ENCODE results near the gene TBC1D22A.

TBC1D22A gene

GRCh38 chr22:46958191-46958590, 195.7 kb downstream of the TBC1D22A start:
- Histone ChIP-seq H4K5ac (ENCODE audit: low read length) (no peak overlapping the region), H4K8ac (ENCODE audit: low read depth, low read length) (no peak overlapping the region), H3K23ac (ENCODE audit: low read length) (peak overlapping the region; percentile 37), H3K4ac (ENCODE audit: low read depth, low read length) (no peak overlapping the region), H3K27ac (ENCODE audit: low read depth, low read length) (no peak overlapping the region), H3K18ac (ENCODE audit: low read length) (no peak overlapping the region), H3K4me3 (ENCODE audit: low read length) (no peak overlapping the region), H3K79me1 (ENCODE audit: low read length) (no peaks in the 10 kb centered on the region), H3K56ac (ENCODE audit: low read length) (no peak overlapping the region), H2BK120ac (ENCODE audit: low read depth, low read length) (no peak overlapping the region), H2BK5ac (ENCODE audit: low read length) (no peak overlapping the region), H2AK5ac (ENCODE audit: low read length) (no peak overlapping the region), H3K4me1 (ENCODE audit: control insufficient read depth, low read depth, low read length) (no peaks in the 10 kb centered on the region), H2BK15ac (replicated peaks; ENCODE audit: low read depth) (no peak overlapping the region), H3K27me3 (ENCODE audit: insufficient read depth, low read length, poor library complexity) (no peaks in the 10 kb centered on the region), H3K4me2 (ENCODE audit: low read length) (no peak overlapping the region), H3K79me2 (ENCODE audit: control insufficient read depth, insufficient read depth, low read length) (no peaks in the 10 kb centered on the region), H3K36me3 (ENCODE audit: control insufficient read depth, insufficient read depth, low read length) (no peaks in the 10 kb centered on the region), H3K9ac (ENCODE audit: low read length) (no peak overlapping the region)
- DNase-seq, result no peak
- no CpG with 5 or more reads among the region's 10 CpGs for WGBS (ENCODE audit: extremely low coverage, insufficient coverage, low lambda C conversion rate)

- no peaks in the 10 kb centered on the region for H3K79me2 ChIP-seq (ENCODE audit: control insufficient read depth, insufficient read depth, low read length)
- no peak overlapping the region for H3K4me3 ChIP-seq (ENCODE audit: low read length)
- H2AK5ac ChIP-seq (ENCODE audit: low read length), result no peak overlapping the region
- H4K8ac ChIP-seq (ENCODE audit: low read depth, low read length), result no peak overlapping the region
- no peaks in the 10 kb centered on the region for H3K36me3 ChIP-seq (ENCODE audit: control insufficient read depth, insufficient read depth, low read length)
- no peak overlapping the region for H3K4me2 ChIP-seq (ENCODE audit: low read length)
- no peak overlapping the region for H3K23ac ChIP-seq (ENCODE audit: low read length)
- no peak overlapping the region for H3K9ac ChIP-seq (ENCODE audit: low read length)
- WGBS (ENCODE audit: extremely low coverage, insufficient coverage, low lambda C conversion rate), result no CpG with 5 or more reads among the region's 10 CpGs
- H2BK15ac ChIP-seq (replicated peaks; ENCODE audit: low read depth), result no peak overlapping the region
- no peak overlapping the region for H3K56ac ChIP-seq (ENCODE audit: low read length)
- no peak overlapping the region for H3K4ac ChIP-seq (ENCODE audit: low read depth, low read length)
- DNase-seq, result no peak
- H3K27me3 ChIP-seq (ENCODE audit: insufficient read depth, low read length, poor library complexity), result no peaks in the 10 kb centered on the region
- no peaks in the 10 kb centered on the region for H3K4me1 ChIP-seq (ENCODE audit: control insufficient read depth, low read depth, low read length)
- no peak overlapping the region for H2BK5ac ChIP-seq (ENCODE audit: low read length)
- H3K79me1 ChIP-seq (ENCODE audit: low read length), result no peaks in the 10 kb centered on the region
- H4K5ac ChIP-seq (ENCODE audit: low read length), result no peak overlapping the region
- no peak overlapping the region for H2BK120ac ChIP-seq (ENCODE audit: low read depth, low read length)
- no peak overlapping the region for H3K27ac ChIP-seq (ENCODE audit: low read depth, low read length)
- H3K18ac ChIP-seq (ENCODE audit: low read length), result no peak overlapping the region
These were observed 196.2 kb downstream of the TBC1D22A start for GRCh38 chr22:46958658-46959057.

GRCh38 chr22:46959369-46959768, 196.9 kb downstream of the TBC1D22A start:
- no peak overlapping the region for H3K4me2 ChIP-seq (ENCODE audit: low read length)
- no peaks in the 10 kb centered on the region for H3K27me3 ChIP-seq (ENCODE audit: insufficient read depth, low read length, poor library complexity)
- no peak overlapping the region for H3K27ac ChIP-seq (ENCODE audit: low read depth, low read length)
- DNase-seq, result no peak
- H4K5ac ChIP-seq (ENCODE audit: low read length), result no peak overlapping the region
- no peak overlapping the region for H4K8ac ChIP-seq (ENCODE audit: low read depth, low read length)
- no peak overlapping the region for H3K4ac ChIP-seq (ENCODE audit: low read depth, low read length)
- H2AK5ac ChIP-seq (ENCODE audit: low read length), result no peak overlapping the region
- H3K79me1 ChIP-seq (ENCODE audit: low read length), result no peaks in the 10 kb centered on the region
- H3K9ac ChIP-seq (ENCODE audit: low read length), result no peak overlapping the region
- no peaks in the 10 kb centered on the region for H3K4me1 ChIP-seq (ENCODE audit: control insufficient read depth, low read depth, low read length)
- H3K18ac ChIP-seq (ENCODE audit: low read length), result no peak overlapping the region
- H2BK15ac ChIP-seq (replicated peaks; ENCODE audit: low read depth), result no peak overlapping the region
- no CpG with 5 or more reads among the region's 13 CpGs for WGBS (ENCODE audit: extremely low coverage, insufficient coverage, low lambda C conversion rate)
- no peaks in the 10 kb centered on the region for H3K79me2 ChIP-seq (ENCODE audit: control insufficient read depth, insufficient read depth, low read length)
- H3K36me3 ChIP-seq (ENCODE audit: control insufficient read depth, insufficient read depth, low read length), result no peaks in the 10 kb centered on the region
- no peak overlapping the region for H2BK5ac ChIP-seq (ENCODE audit: low read length)
- H3K23ac ChIP-seq (ENCODE audit: low read length), result no peak overlapping the region
- H2BK120ac ChIP-seq (ENCODE audit: low read depth, low read length), result no peak overlapping the region
- H3K4me3 ChIP-seq (ENCODE audit: low read length), result no peak overlapping the region
- no peak overlapping the region for H3K56ac ChIP-seq (ENCODE audit: low read length)

GRCh38 chr22:46961591-46962295, 199.3 kb downstream of the TBC1D22A start:
- Histone ChIP-seq H3K9ac (ENCODE audit: low read length) (no peak overlapping the region), H4K8ac (ENCODE audit: low read depth, low read length) (no peak overlapping the region), H2BK120ac (ENCODE audit: low read depth, low read length) (no peak overlapping the region), H3K27me3 (ENCODE audit: insufficient read depth, low read length, poor library complexity) (no peaks in the 10 kb centered on the region), H3K56ac (ENCODE audit: low read length) (no peak overlapping the region), H3K18ac (ENCODE audit: low read length) (no peak overlapping the region), H2AK5ac (ENCODE audit: low read length) (no peak overlapping the region), H3K79me1 (ENCODE audit: low read length) (no peaks in the 10 kb centered on the region), H2BK5ac (ENCODE audit: low read length) (no peak overlapping the region), H2BK15ac (replicated peaks; ENCODE audit: low read depth) (no peak overlapping the region), H3K79me2 (ENCODE audit: control insufficient read depth, insufficient read depth, low read length) (no peaks in the 10 kb centered on the region), H3K27ac (ENCODE audit: low read depth, low read length) (no peak overlapping the region), H4K5ac (ENCODE audit: low read length) (no peak overlapping the region), H3K4ac (ENCODE audit: low read depth, low read length) (no peak overlapping the region), H3K4me2 (ENCODE audit: low read length) (no peak overlapping the region), H3K36me3 (ENCODE audit: control insufficient read depth, insufficient read depth, low read length) (no peaks in the 10 kb centered on the region), H3K4me1 (ENCODE audit: control insufficient read depth, low read depth, low read length) (no peaks in the 10 kb centered on the region), H3K4me3 (ENCODE audit: low read length) (no peak overlapping the region), H3K23ac (ENCODE audit: low read length) (no peak overlapping the region)
- DNase-seq, result no peak
- WGBS (ENCODE audit: extremely low coverage, insufficient coverage, low lambda C conversion rate), result no CpG with 5 or more reads among the region's 17 CpGs

- Histone ChIP-seq H3K27ac (ENCODE audit: low read depth, low read length) (no peak overlapping the region), H3K79me1 (ENCODE audit: low read length) (no peaks in the 10 kb centered on the region), H3K4ac (ENCODE audit: low read depth, low read length) (no peak overlapping the region), H3K79me2 (ENCODE audit: control insufficient read depth, insufficient read depth, low read length) (no peaks in the 10 kb centered on the region), H2BK120ac (ENCODE audit: low read depth, low read length) (no peak overlapping the region), H3K4me2 (ENCODE audit: low read length) (no peak overlapping the region), H3K4me3 (ENCODE audit: low read length) (no peak overlapping the region), H3K9ac (ENCODE audit: low read length) (no peak overlapping the region), H2AK5ac (ENCODE audit: low read length) (no peak overlapping the region), H3K23ac (ENCODE audit: low read length) (no peak overlapping the region), H3K18ac (ENCODE audit: low read length) (no peak overlapping the region), H4K5ac (ENCODE audit: low read length) (no peak overlapping the region), H3K27me3 (ENCODE audit: insufficient read depth, low read length, poor library complexity) (no peaks in the 10 kb centered on the region), H2BK5ac (ENCODE audit: low read length) (no peak overlapping the region), H3K56ac (ENCODE audit: low read length) (no peak overlapping the region), H2BK15ac (replicated peaks; ENCODE audit: low read depth) (no peak overlapping the region), H3K4me1 (ENCODE audit: control insufficient read depth, low read depth, low read length) (no peaks in the 10 kb centered on the region), H4K8ac (ENCODE audit: low read depth, low read length) (no peak overlapping the region), H3K36me3 (ENCODE audit: control insufficient read depth, insufficient read depth, low read length) (no peaks in the 10 kb centered on the region)
- no CpG with 5 or more reads among the region's 5 CpGs for WGBS (ENCODE audit: extremely low coverage, insufficient coverage, low lambda C conversion rate)
- no peak for DNase-seq
These were observed 200.0 kb downstream of the TBC1D22A start for GRCh38 chr22:46962406-46962805.

Measured in mesendoderm (in vitro differentiated cells).